ENCODE data around the gene ADPRM. TPM values are rescaled to one million over a fixed set of nuclear protein-coding genes. Genes with fewer than 3 reads are reported as not detected.

Gene ADPRM
- polyA plus RNA-seq, 1 of the 3 experiments (the other 2 are of a cell fraction), result 7.6 TPM

DNA sequence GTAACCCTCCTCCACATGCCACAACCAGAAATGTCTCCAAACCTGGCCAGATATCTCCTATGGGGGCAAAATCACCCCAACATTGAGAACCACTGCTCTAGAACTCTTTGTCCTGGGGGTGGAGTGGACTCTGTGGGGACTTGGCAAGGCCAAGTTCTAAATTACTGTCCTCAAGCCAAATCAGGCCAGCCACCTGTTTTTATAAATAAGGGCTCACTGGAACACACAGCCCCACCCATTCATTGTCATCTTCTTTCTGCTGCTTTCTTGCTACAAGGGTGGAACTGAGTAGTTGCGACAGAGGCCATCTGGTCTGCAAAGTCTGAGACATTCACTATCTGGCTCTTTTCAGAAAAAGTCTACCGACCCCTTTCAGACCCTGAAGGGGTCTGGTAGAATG, 59.2 kb downstream of the ADPRM start:
- Histone ChIP-seq H3K4me2 (no peak overlapping the region), H3K9me3 (no peaks in the 10 kb centered on the region), H3K9ac (no peak overlapping the region), H4K20me1 (ENCODE audit: insufficient read depth) (no peaks in the 10 kb centered on the region), H3K4me1 (ENCODE audit: control insufficient read depth in 1 of 2, insufficient read depth in 2 of 2, low read depth in 1 of 2, low read length in 1 of 2) (peaks cover 0 to 22% of the 10 kb centered on the region in 2 experiments; a peak in 1 of 4 replicates), H3K27me3 (ENCODE audit: insufficient read depth) (no peaks in the 10 kb centered on the region), H3K27ac (ENCODE audit: low read depth in 2 of 2, low read length in 1 of 2) (no peak overlapping the region), H3K36me3 (replicated peaks in 1 of 2; ENCODE audit: control insufficient read depth in 1 of 2, insufficient read depth in 2 of 2, low read length in 1 of 2) (no peaks in the 10 kb centered on the region), H3F3A (replicated peaks; ENCODE audit: insufficient read depth) (no peaks in the 10 kb centered on the region), H3K9me2 (no peaks in the 10 kb centered on the region), H3K4me3 (ENCODE audit: low read depth in 2 of 2, low read length in 1 of 2) (no peak overlapping the region), H2AFZ (ENCODE audit: low read depth) (no peak overlapping the region), H3K79me2 (ENCODE audit: insufficient read depth) (no peaks in the 10 kb centered on the region)
- TF ChIP-seq TEAD4 (IDR thresholded peaks at IDR 0.05; ENCODE audit: borderline replicate concordance, insufficient read depth) (no peak), GATA2 (CRISPR knock-in tag; IDR thresholded peaks at IDR 0.05) (no peak), JUND (IDR thresholded peaks at IDR 0.05) (no peak), CHD2 (IDR thresholded peaks at IDR 0.05; ENCODE audit: low read length, partially characterized antibody) (no peak), RAD21 (IDR thresholded peaks at IDR 0.05; ENCODE audit: low read length) (no peak), ELF1 (IDR thresholded peaks at IDR 0.05) (no peak), RFX5 (IDR thresholded peaks at IDR 0.05; ENCODE audit: low read length) (no peak), MEF2A (IDR thresholded peaks at IDR 0.05; ENCODE audit: borderline replicate concordance, low read depth) (no peak), EP300 (IDR thresholded peaks at IDR 0.05; ENCODE audit: borderline replicate concordance in 1 of 2, low read depth in 1 of 2, low read length in 1 of 2) (no peak), RXRA (IDR thresholded peaks at IDR 0.05; ENCODE audit: borderline replicate concordance, low read depth) (no peak), POLR2AphosphoS5 (IDR thresholded peaks at IDR 0.05; ENCODE audit: low read depth, low read length) (no peak), NRF1 (IDR thresholded peaks at IDR 0.05; ENCODE audit: low read depth, low read length) (no peak), FOXM1 (IDR thresholded peaks at IDR 0.05; ENCODE audit: low read depth) (no peak)
- TF ChIP-seq, protein P1, sequence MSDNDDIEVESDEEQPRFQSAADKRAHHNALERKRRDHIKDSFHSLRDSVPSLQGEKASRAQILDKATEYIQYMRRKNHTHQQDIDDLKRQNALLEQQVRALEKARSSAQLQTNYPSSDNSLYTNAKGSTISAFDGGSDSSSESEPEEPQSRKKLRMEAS (IDR thresholded peaks at IDR 0.05; ENCODE audit: low read depth), result no peak
- TF ChIP-seq, protein P2, sequence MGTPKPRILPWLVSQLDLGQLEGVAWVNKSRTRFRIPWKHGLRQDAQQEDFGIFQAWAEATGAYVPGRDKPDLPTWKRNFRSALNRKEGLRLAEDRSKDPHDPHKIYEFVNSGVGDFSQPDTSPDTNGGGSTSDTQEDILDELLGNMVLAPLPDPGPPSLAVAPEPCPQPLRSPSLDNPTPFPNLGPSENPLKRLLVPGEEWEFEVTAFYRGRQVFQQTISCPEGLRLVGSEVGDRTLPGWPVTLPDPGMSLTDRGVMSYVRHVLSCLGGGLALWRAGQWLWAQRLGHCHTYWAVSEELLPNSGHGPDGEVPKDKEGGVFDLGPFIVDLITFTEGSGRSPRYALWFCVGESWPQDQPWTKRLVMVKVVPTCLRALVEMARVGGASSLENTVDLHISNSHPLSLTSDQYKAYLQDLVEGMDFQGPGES (IDR thresholded peaks at IDR 0.05; ENCODE audit: low read depth, low read length), result no peak
- TF ChIP-seq, protein P3, sequence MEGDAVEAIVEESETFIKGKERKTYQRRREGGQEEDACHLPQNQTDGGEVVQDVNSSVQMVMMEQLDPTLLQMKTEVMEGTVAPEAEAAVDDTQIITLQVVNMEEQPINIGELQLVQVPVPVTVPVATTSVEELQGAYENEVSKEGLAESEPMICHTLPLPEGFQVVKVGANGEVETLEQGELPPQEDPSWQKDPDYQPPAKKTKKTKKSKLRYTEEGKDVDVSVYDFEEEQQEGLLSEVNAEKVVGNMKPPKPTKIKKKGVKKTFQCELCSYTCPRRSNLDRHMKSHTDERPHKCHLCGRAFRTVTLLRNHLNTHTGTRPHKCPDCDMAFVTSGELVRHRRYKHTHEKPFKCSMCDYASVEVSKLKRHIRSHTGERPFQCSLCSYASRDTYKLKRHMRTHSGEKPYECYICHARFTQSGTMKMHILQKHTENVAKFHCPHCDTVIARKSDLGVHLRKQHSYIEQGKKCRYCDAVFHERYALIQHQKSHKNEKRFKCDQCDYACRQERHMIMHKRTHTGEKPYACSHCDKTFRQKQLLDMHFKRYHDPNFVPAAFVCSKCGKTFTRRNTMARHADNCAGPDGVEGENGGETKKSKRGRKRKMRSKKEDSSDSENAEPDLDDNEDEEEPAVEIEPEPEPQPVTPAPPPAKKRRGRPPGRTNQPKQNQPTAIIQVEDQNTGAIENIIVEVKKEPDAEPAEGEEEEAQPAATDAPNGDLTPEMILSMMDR (IDR thresholded peaks at IDR 0.05), result no peak
- TF ChIP-seq, protein P4, sequence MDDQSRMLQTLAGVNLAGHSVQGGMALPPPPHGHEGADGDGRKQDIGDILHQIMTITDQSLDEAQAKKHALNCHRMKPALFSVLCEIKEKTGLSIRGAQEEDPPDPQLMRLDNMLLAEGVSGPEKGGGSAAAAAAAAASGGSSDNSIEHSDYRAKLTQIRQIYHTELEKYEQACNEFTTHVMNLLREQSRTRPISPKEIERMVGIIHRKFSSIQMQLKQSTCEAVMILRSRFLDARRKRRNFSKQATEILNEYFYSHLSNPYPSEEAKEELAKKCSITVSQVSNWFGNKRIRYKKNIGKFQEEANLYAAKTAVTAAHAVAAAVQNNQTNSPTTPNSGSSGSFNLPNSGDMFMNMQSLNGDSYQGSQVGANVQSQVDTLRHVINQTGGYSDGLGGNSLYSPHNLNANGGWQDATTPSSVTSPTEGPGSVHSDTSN (IDR thresholded peaks at IDR 0.05), result no peak
- TF ChIP-seq, protein P5, sequence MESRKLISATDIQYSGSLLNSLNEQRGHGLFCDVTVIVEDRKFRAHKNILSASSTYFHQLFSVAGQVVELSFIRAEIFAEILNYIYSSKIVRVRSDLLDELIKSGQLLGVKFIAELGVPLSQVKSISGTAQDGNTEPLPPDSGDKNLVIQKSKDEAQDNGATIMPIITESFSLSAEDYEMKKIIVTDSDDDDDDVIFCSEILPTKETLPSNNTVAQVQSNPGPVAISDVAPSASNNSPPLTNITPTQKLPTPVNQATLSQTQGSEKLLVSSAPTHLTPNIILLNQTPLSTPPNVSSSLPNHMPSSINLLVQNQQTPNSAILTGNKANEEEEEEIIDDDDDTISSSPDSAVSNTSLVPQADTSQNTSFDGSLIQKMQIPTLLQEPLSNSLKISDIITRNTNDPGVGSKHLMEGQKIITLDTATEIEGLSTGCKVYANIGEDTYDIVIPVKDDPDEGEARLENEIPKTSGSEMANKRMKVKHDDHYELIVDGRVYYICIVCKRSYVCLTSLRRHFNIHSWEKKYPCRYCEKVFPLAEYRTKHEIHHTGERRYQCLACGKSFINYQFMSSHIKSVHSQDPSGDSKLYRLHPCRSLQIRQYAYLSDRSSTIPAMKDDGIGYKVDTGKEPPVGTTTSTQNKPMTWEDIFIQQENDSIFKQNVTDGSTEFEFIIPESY (IDR thresholded peaks at IDR 0.05; ENCODE audit: borderline replicate concordance, low read depth), result no peak
- TF ChIP-seq, protein P6, sequence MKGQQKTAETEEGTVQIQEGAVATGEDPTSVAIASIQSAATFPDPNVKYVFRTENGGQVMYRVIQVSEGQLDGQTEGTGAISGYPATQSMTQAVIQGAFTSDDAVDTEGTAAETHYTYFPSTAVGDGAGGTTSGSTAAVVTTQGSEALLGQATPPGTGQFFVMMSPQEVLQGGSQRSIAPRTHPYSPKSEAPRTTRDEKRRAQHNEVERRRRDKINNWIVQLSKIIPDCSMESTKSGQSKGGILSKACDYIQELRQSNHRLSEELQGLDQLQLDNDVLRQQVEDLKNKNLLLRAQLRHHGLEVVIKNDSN (IDR thresholded peaks at IDR 0.05; ENCODE audit: borderline replicate concordance, low read depth), result no peak
- WGBS (ENCODE audit: low lambda C conversion rate), result 48% methylated on average over 2 of the region's 2 CpGs
- CTCF ChIA-PET, result interaction anchor here (1.0 kb wide), 1 partner anchor 11 kb away, joined by 3 read pairs; no protein-coding TSS in a partner anchor
- POLR2A ChIA-PET, result no interaction called here
- DNase-seq, result no peak
